Measurements from ENCODE around the gene BDH1. TPM values are rescaled to one million over a fixed set of nuclear protein-coding genes. Genes with fewer than 3 reads are reported as not detected.

Gene BDH1
- total RNA-seq, 1 donor from 2014 or later, result 90.0 TPM

DNA sequence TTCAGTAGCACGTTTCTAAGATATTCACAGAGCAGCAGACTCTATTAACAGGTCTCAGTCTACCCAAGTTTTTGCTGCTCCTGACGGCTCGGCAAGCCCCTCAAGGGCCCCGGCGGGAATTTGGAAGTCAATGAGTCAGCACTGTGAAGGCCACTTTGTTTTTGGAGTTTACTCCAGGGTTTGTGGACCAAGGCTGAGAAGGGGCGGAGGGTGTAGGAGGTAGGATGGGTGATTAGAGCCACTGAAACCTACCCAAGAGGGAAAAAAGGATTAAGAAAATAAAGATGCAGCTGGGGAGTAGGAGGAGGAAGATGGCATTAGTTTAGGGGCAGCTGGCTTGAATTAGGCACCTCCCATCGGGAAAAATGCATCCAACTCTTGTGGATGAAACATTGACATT, 87.6 kb downstream of the BDH1 start:
- Histone ChIP-seq H3K36me3 (no peaks in the 10 kb centered on the region), H3K4me1 (peaks cover 11% of the 10 kb centered on the region), H3K27ac (replicated peaks) (no peak overlapping the region), H3K27me3 (ENCODE audit: low read depth) (peaks cover 9% of the 10 kb centered on the region), H3K9me3 (replicated peaks) (no peaks in the 10 kb centered on the region), H3K4me3 (no peak overlapping the region)
- TF ChIP-seq, protein P1, sequence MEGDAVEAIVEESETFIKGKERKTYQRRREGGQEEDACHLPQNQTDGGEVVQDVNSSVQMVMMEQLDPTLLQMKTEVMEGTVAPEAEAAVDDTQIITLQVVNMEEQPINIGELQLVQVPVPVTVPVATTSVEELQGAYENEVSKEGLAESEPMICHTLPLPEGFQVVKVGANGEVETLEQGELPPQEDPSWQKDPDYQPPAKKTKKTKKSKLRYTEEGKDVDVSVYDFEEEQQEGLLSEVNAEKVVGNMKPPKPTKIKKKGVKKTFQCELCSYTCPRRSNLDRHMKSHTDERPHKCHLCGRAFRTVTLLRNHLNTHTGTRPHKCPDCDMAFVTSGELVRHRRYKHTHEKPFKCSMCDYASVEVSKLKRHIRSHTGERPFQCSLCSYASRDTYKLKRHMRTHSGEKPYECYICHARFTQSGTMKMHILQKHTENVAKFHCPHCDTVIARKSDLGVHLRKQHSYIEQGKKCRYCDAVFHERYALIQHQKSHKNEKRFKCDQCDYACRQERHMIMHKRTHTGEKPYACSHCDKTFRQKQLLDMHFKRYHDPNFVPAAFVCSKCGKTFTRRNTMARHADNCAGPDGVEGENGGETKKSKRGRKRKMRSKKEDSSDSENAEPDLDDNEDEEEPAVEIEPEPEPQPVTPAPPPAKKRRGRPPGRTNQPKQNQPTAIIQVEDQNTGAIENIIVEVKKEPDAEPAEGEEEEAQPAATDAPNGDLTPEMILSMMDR (IDR thresholded peaks at IDR 0.05; ENCODE audit: borderline replicate concordance), result no peak
- intact Hi-C loops (cut with micrococcal nuclease), result no loop called here
- no peak for DNase-seq

DNA sequence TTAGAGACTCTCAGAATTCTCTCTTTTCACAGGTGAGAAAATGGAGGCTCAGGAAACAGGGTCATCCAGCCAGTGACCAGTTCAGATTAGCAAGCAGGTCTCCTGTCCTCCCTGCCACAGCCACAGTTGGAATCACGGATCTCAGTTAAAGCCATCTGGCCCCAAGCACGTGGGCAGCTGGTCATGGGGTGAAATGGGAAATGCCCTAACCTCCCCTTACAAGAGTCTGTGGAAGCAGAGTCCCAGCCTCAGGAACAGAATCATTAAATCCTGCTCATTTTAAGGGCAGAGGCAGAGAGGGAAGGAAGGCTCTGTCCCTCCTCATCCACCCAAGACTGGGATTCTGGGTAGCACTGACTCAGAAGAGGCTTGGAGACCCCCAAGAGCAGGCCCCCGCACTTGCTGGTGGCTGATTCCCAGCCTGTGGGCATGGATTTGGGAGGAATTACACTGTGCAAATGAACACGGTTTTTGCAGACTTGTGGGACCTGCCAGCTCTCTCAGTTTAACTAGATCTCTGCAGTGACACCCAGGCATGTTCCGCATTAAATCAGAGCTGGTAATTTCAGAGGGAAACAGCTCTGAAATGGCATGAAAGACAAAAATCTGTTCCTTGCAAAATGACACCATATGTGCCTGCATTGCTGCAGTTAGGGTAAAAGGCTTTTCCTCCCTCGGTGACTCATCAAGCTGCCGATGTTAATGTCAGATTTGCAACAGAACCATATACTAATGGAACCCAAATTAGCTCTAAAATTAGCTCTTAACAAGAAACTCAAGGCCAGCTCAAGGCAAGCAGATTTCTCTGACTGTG, 89.0 kb downstream of the BDH1 start:
- H3K27ac ChIP-seq (replicated peaks), result no peak overlapping the region
- H3K4me3 ChIP-seq, result no peak overlapping the region
- no peaks in the 10 kb centered on the region for H3K36me3 ChIP-seq
- TF ChIP-seq, protein P1 (IDR thresholded peaks at IDR 0.05; ENCODE audit: borderline replicate concordance), result no peak
- no peak for DNase-seq
- peaks cover 9% of the 10 kb centered on the region for H3K27me3 ChIP-seq (ENCODE audit: low read depth)
- intact Hi-C loops (cut with micrococcal nuclease), result no loop called here
- H3K4me1 ChIP-seq, result peaks cover 11% of the 10 kb centered on the region
- no peaks in the 10 kb centered on the region for H3K9me3 ChIP-seq (replicated peaks)

DNA sequence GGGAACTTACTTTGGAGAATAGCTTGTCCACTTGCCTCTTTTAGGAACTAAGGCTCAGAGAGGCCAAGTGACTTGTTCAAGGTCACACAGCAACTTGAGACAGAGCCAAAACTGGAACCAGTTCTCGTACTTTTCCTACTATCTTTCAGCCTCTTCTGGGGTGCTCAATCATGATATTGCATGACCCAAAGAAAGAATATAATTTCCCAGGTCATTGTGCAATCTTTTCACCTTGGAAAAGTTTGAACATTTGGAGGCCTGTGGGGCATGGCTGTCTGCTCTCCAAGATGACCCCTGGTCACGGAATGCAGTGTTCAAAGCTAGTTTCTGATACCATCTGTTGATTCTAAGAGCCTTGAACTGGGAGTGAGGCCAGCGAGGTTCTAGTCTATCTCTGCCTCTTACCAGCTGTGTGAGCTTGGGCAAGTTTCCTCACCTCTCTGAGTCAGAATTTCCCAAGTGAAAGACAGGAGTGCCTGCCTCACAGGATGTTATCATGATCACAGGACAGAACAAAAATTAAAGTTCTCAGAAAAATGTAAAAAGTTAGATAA, 89.7 kb downstream of the BDH1 start:
- H3K27me3 ChIP-seq (ENCODE audit: low read depth), result peaks cover 9% of the 10 kb centered on the region
- intact Hi-C loops (cut with micrococcal nuclease), result no loop called here
- TF ChIP-seq, protein P1 (IDR thresholded peaks at IDR 0.05; ENCODE audit: borderline replicate concordance), result no peak
- no peak for DNase-seq
- peaks cover 11% of the 10 kb centered on the region for H3K4me1 ChIP-seq
- H3K27ac ChIP-seq (replicated peaks), result no peak overlapping the region
- no peaks in the 10 kb centered on the region for H3K9me3 ChIP-seq (replicated peaks)
- H3K4me3 ChIP-seq, result no peak overlapping the region
- H3K36me3 ChIP-seq, result no peaks in the 10 kb centered on the region

DNA sequence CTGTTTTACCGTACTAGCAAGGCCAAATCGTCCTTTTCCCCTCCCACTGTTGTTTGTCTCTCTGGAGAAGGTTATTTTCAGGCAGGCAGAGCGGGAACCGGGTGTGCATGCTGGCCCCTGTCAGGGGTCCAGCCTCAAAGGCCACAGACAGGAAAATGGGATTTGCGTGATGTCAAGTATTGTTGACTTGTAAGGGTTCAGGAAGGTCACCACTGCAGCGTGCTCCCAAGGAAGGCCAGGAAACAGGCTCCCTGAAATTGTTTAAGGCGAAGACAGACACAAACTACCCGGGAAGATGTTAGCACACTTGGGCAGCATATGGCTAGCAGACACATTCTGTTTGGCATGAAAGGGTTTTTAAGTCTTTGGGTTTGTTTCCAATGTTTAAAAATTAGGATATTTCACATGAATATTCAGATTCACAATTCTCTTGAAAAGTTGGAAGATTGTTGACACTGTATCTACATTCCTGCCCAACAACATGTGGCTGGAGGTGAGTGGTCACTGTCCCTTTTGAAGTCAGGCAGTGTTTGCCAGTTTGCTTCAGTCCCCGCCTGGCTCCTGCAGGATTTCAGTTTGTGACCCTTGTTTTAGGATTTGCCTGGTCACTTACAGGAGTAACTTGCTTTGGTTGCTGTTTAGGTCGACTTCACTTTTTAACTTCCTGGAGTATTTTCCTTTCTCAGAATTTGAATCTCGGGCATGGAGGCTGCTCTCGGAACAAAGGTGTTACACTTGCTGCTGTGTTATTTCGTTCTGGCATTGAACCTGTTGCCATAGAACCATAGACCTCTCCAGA, 90.4 kb downstream of the BDH1 start:
- H3K27me3 ChIP-seq (ENCODE audit: low read depth), result peaks cover 9% of the 10 kb centered on the region
- H3K4me1 ChIP-seq, result peaks cover 11% of the 10 kb centered on the region
- no peaks in the 10 kb centered on the region for H3K36me3 ChIP-seq
- no peak for DNase-seq
- H3K27ac ChIP-seq (replicated peaks), result no peak overlapping the region
- intact Hi-C loops (cut with micrococcal nuclease), result no loop called here
- H3K4me3 ChIP-seq, result no peak overlapping the region
- TF ChIP-seq, protein P1 (IDR thresholded peaks at IDR 0.05; ENCODE audit: borderline replicate concordance), result no peak
- H3K9me3 ChIP-seq (replicated peaks), result no peaks in the 10 kb centered on the region

DNA sequence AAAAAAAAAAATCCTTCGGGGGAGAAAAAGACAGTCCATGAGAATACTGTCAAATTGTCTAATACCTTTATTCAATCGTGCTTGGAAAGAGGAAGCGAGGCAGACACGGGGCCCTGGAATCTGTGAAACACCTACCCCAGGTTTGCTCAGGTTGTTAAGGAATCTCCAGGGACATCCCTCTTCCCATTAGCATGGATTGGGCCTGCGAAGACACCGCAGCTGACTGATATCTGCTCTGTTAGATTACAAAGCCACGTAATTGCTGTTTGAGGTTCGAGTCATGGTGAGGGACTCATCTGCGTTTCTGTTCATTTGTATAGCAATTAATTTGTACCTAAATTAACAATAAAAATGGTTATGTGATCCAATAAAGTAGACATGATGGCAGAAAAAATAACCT, 91.0 kb downstream of the BDH1 start:
- Histone ChIP-seq H3K36me3 (no peaks in the 10 kb centered on the region), H3K27ac (replicated peaks) (no peak overlapping the region), H3K4me3 (no peak overlapping the region), H3K9me3 (replicated peaks) (no peaks in the 10 kb centered on the region), H3K4me1 (peaks cover 11% of the 10 kb centered on the region), H3K27me3 (ENCODE audit: low read depth) (peaks cover 9% of the 10 kb centered on the region)
- TF ChIP-seq, protein P1 (IDR thresholded peaks at IDR 0.05; ENCODE audit: borderline replicate concordance), result no peak
- no peak for DNase-seq
- intact Hi-C loops (cut with micrococcal nuclease), result no loop called here

All from left ventricle myocardium inferior (tissue), 1 donor.